Ascending aorta (tissue), 2 donors: ENCODE measurements around the gene PLEKHG3. TPM values are rescaled to one million over a fixed set of nuclear protein-coding genes. Genes with fewer than 3 reads are reported as not detected.

ENCODE experiments used
- DNase-seq, 2 donors: peaks; one replicate each; pipeline ENCODE4 v3.0.0-alpha.2; 2019; ENCODE audit warnings: low spot score in 2 of 2
- H3K27ac ChIP-seq, 2 donors: fragments of 200-600 bp; sonication (generic); one replicate each; pipeline ENCODE4 v1.5.1; 2016 to 2017; ENCODE audit warnings: mild to moderate bottlenecking in 1 of 2
- H3K27me3 ChIP-seq: fragments of 200-600 bp; sonication (generic); one replicate; pipeline ENCODE4 v1.5.1; 2017
- H3K36me3 ChIP-seq, 2 donors: fragments of 200-600 bp; sonication (generic); one replicate each; pipeline ENCODE4 v1.5.1; 2016
- H3K4me1 ChIP-seq, 2 donors: fragments of 200-600 bp; sonication (generic); one replicate each; pipeline ENCODE4 v1.5.1; 2016 to 2017; ENCODE audit warnings: mild to moderate bottlenecking in 1 of 2
- H3K4me3 ChIP-seq, 2 donors: fragments of 200-600 bp; sonication (generic); one replicate each; pipeline ENCODE4 v1.5.1; 2016 to 2017; ENCODE audit warnings: mild to moderate bottlenecking in 1 of 2
- H3K9me3 ChIP-seq, 2 donors: fragments of 200-600 bp; sonication (generic); one replicate each; pipeline ENCODE4 v1.5.1; 2016
- CTCF ChIP-seq, 3 experiments: fragments of 200-600 bp in 2 of 3; fragments of 450-650 bp in 1 of 3; sonication (generic) in 2 of 3; IDR thresholded peaks; one replicate each; pipeline ENCODE4 v1.5.1; 2016 to 2019; ENCODE audit warnings: antibody characterized with exemption in 3 of 3, mild to moderate bottlenecking in 1 of 3, moderate library complexity in 1 of 3
- intact Hi-C: fragments of 100-400 bp; cut with DNase I; formaldehyde crosslinking; loops from one replicate; pipeline ENCODE4 v1.15.1; 2023
- total RNA-seq: library from RNA; depleted of rRNA; stranded (reverse); fragments of >200 nt; gene quantifications from one replicate; pipeline ENCODE4 v1.1.0, GENCODE V29; 2016

PLEKHG3 gene
- total RNA-seq, 1 donor from 2014 or later, result 134 TPM

- intact Hi-C loops, result loop anchor here (2.0 kb wide), 1 partner anchor 36 kb away; no protein-coding TSS in a partner anchor
- no peaks in the 10 kb centered on the region for H3K36me3 ChIP-seq
- peak in 1 of 2 donors; percentile 85 for DNase-seq
- H3K9me3 ChIP-seq, result no peaks in the 10 kb centered on the region
- H3K27me3 ChIP-seq, result no peaks in the 10 kb centered on the region
- no peak for TF ChIP-seq CTCF (IDR thresholded peaks at IDR 0.05)
- H3K27ac ChIP-seq, result peak overlapping the region; percentile 79 to 87
- peak overlapping the region in 1 of 2 donors; percentile 48 for H3K4me3 ChIP-seq
- peaks cover 27 to 54% of the 10 kb centered on the region in 2 donors for H3K4me1 ChIP-seq
These were observed 58.1 kb downstream of the PLEKHG3 start for GRCh38 chr14:64762044-64763034.

- DNase-seq, result no peak
- intact Hi-C loops, result loop anchor here (2.0 kb wide), 1 partner anchor 36 kb away; no protein-coding TSS in a partner anchor
- Histone ChIP-seq H3K4me1 (peaks cover 19 to 45% of the 10 kb centered on the region in 2 donors), H3K36me3 (no peaks in the 10 kb centered on the region), H3K27me3 (no peaks in the 10 kb centered on the region), H3K9me3 (no peaks in the 10 kb centered on the region), H3K4me3 (no peak overlapping the region), H3K27ac (peak overlapping the region; percentile 79 to 87)
- TF ChIP-seq CTCF (IDR thresholded peaks at IDR 0.05), result no peak
These were observed 59.0 kb downstream of the PLEKHG3 start for GRCh38 chr14:64763085-64763782.

GRCh38 chr14:64763801-64764621, 59.8 kb downstream of the PLEKHG3 start:
- Histone ChIP-seq H3K27ac (peak overlapping the region; percentile 79 to 87), H3K9me3 (no peaks in the 10 kb centered on the region), H3K4me3 (peak overlapping the region; percentile 27 to 57), H3K4me1 (peaks cover 16 to 37% of the 10 kb centered on the region in 2 donors), H3K27me3 (no peaks in the 10 kb centered on the region), H3K36me3 (no peaks in the 10 kb centered on the region)
- TF ChIP-seq CTCF (IDR thresholded peaks at IDR 0.05), result peak in 1 of 3 experiments; percentile 20
- intact Hi-C loops, result loop anchor here (1.0 to 2.0 kb wide), 4 partner anchors 18 to 93 kb away; partner anchors contain the start of gene PLEKHG3
- no peak for DNase-seq

GRCh38 chr14:64764641-64765520, 60.7 kb downstream of the PLEKHG3 start:
- H3K9me3 ChIP-seq, result no peaks in the 10 kb centered on the region
- H3K4me3 ChIP-seq, result peak overlapping the region; percentile 27 to 57
- H3K36me3 ChIP-seq, result no peaks in the 10 kb centered on the region
- DNase-seq, result peak in 1 of 2 donors; percentile 89
- H3K27ac ChIP-seq, result peak overlapping the region; percentile 79 to 87
- intact Hi-C loops, result loop anchor here (1.0 kb wide), 4 partner anchors 19 to 226 kb away; partner anchors contain the start of gene PLEKHG3
- TF ChIP-seq CTCF (IDR thresholded peaks at IDR 0.05), result peak; percentile 94 to 96 (median 95)
- H3K27me3 ChIP-seq, result no peaks in the 10 kb centered on the region
- peaks cover 16 to 30% of the 10 kb centered on the region in 2 donors for H3K4me1 ChIP-seq
